ENCODE data around the gene KAT6B.

Gene KAT6B

GRCh38 chr10:75062506-75063299, 236.3 kb downstream of the KAT6B start:
- Histone ChIP-seq H3K9me3 (ENCODE audit: insufficient read depth, low read depth, low read length) (no peaks in the 10 kb centered on the region), H3K4me3 (ENCODE audit: low read length) (no peak overlapping the region), H3K27ac (ENCODE audit: low read depth, low read length) (no peak overlapping the region), H3K4me1 (ENCODE audit: insufficient read depth, low read length) (no peaks in the 10 kb centered on the region; the same call in 1 of the 2 replicates), H3K27me3 (ENCODE audit: insufficient read depth, low read length) (no peaks in the 10 kb centered on the region), H3K9ac (ENCODE audit: low read depth, low read length) (no peak overlapping the region), H3K36me3 (ENCODE audit: insufficient read depth, low read length) (no peaks in the 10 kb centered on the region)
- WGBS: 93% methylated on average over 10 of the region's 10 CpGs

DNA sequence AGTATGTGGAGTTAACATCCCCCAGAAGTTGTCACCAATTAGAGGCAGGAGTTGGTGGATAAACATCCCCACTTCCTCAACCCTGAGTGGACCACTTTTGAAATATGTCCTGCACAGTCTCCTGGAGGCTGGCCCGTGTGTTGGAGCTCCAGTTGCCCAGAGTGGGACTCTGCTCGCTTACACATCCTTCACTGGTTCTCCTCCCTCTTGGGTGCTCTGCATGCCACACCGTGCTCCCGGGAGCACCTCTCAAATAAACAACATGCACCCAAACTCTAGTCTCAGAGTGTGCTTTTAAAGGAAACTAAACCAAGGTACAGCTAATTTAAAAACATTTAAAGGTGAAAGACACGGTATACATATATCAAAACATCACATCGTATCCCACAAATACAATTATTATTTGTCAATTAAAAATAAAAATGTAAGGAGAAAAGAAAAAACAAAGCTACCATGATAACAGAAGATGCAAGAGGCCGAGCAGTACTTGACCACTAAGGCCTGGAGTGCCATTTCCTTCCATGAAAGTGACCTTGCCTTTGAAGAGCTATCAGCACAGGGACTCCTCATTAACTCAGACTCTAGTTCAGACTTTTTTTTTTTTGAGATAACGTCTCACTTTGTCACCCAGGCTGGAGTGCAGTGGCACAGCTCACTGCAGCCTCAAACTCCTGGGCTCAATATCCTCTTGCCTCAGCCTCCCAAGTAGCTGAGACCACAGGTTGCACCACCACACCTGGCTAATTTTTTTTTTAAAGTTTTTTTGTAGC, 237.2 kb downstream of the KAT6B start:
- Histone ChIP-seq H3K4me3 (ENCODE audit: low read length) (no peak overlapping the region), H3K4me1 (ENCODE audit: insufficient read depth, low read length) (no peaks in the 10 kb centered on the region; the same call in 1 of the 2 replicates), H3K36me3 (ENCODE audit: insufficient read depth, low read length) (no peaks in the 10 kb centered on the region), H3K9ac (ENCODE audit: low read depth, low read length) (no peak overlapping the region), H3K27ac (ENCODE audit: low read depth, low read length) (no peak overlapping the region), H3K27me3 (ENCODE audit: insufficient read depth, low read length) (no peaks in the 10 kb centered on the region), H3K9me3 (ENCODE audit: insufficient read depth, low read depth, low read length) (no peaks in the 10 kb centered on the region)
- WGBS: 88% methylated on average over 6 of the region's 8 CpGs

DNA sequence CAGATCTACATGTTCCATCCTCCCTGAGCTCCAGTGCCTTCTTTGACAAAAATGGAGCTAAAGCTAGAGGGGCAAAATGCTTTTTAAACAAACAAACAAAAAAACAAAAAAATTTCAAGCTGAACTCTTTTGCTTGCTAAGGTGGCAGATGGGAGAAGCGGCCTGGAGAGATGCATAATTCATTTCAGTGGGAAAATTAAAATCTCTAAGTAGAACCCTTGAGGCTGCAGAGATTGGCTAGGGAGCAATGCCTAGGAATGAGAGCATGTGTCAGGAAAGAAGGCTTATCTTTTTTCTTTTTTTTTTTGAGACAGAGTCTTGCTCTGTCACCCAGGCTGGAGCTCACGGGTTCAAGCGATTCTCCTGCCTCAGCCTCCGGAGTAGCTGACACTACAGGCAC, 238.7 kb downstream of the KAT6B start:
- no peaks in the 10 kb centered on the region for H3K36me3 ChIP-seq (ENCODE audit: insufficient read depth, low read length)
- H3K27me3 ChIP-seq (ENCODE audit: insufficient read depth, low read length): no peaks in the 10 kb centered on the region
- H3K27ac ChIP-seq (ENCODE audit: low read depth, low read length): no peak overlapping the region
- H3K9me3 ChIP-seq (ENCODE audit: insufficient read depth, low read depth, low read length): no peaks in the 10 kb centered on the region
- H3K4me1 ChIP-seq (ENCODE audit: insufficient read depth, low read length): no peaks in the 10 kb centered on the region
- H3K9ac ChIP-seq (ENCODE audit: low read depth, low read length): no peak overlapping the region
- 96% methylated on average over 4 of the region's 4 CpGs for WGBS
- H3K4me3 ChIP-seq (ENCODE audit: low read length): no peak overlapping the region

GRCh38 chr10:75066271-75066670, 239.9 kb downstream of the KAT6B start:
- Histone ChIP-seq H3K36me3 (ENCODE audit: insufficient read depth, low read length) (no peaks in the 10 kb centered on the region), H3K9me3 (ENCODE audit: insufficient read depth, low read depth, low read length) (no peaks in the 10 kb centered on the region), H3K27me3 (ENCODE audit: insufficient read depth, low read length) (no peaks in the 10 kb centered on the region), H3K9ac (ENCODE audit: low read depth, low read length) (no peak overlapping the region), H3K4me1 (ENCODE audit: insufficient read depth, low read length) (no peaks in the 10 kb centered on the region), H3K4me3 (ENCODE audit: low read length) (no peak overlapping the region), H3K27ac (ENCODE audit: low read depth, low read length) (no peak overlapping the region)
- 95% methylated on average over 3 of the region's 5 CpGs for WGBS

DNA sequence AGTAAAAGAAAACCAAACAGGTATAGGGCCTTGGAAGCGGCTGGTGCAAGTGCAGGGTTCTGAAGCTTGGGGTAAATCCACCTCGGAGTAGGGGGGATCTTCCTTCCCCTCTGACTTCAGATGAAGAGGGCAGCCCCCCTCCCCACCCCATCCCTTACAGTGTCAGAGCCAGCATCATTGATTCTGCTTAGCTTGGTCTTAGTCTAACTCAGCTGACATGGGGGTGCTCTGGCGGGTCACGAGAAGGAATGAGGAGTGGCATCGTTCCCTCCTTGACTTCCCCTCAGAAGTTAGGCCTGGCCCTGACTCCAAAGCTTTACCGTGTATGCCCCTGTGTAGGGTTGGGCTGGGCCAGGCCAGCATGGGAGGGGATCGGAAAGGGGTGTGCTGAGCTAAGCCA, 240.9 kb downstream of the KAT6B start:
- Histone ChIP-seq H3K9me3 (ENCODE audit: insufficient read depth, low read depth, low read length) (no peaks in the 10 kb centered on the region), H3K27ac (ENCODE audit: low read depth, low read length) (no peak overlapping the region), H3K36me3 (ENCODE audit: insufficient read depth, low read length) (no peaks in the 10 kb centered on the region), H3K4me1 (ENCODE audit: insufficient read depth, low read length) (no peaks in the 10 kb centered on the region), H3K4me3 (ENCODE audit: low read length) (no peak overlapping the region), H3K27me3 (ENCODE audit: insufficient read depth, low read length) (no peaks in the 10 kb centered on the region), H3K9ac (ENCODE audit: low read depth, low read length) (no peak overlapping the region)
- 91% methylated on average over 7 of the region's 7 CpGs for WGBS

DNA sequence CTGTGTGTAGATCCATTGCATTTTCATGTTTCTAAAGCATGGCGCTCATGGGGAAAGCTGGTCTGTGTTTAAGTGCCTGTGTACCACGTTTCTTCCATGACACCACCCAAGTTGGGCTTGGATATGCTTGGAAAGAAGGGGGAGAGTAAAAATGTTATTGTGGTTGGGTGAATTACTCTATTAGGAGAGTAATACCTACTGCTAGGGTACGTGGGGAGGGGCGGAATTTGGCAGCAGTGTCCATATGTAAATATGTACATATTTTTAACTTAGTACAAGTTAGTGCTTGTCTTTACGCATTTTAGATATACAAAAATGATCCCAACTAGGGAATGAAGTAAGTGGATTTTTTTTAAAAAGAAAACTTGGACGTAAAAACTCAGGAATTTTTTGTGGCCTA, 242.1 kb downstream of the KAT6B start:
- Histone ChIP-seq H3K4me1 (ENCODE audit: insufficient read depth, low read length) (no peaks in the 10 kb centered on the region), H3K9me3 (ENCODE audit: insufficient read depth, low read depth, low read length) (no peaks in the 10 kb centered on the region), H3K27ac (ENCODE audit: low read depth, low read length) (no peak overlapping the region), H3K4me3 (ENCODE audit: low read length) (no peak overlapping the region), H3K9ac (ENCODE audit: low read depth, low read length) (no peak overlapping the region), H3K27me3 (ENCODE audit: insufficient read depth, low read length) (no peaks in the 10 kb centered on the region; the same call in 1 of the 2 replicates), H3K36me3 (ENCODE audit: insufficient read depth, low read length) (no peaks in the 10 kb centered on the region)
- 96% methylated on average over 5 of the region's 6 CpGs for WGBS

DNA sequence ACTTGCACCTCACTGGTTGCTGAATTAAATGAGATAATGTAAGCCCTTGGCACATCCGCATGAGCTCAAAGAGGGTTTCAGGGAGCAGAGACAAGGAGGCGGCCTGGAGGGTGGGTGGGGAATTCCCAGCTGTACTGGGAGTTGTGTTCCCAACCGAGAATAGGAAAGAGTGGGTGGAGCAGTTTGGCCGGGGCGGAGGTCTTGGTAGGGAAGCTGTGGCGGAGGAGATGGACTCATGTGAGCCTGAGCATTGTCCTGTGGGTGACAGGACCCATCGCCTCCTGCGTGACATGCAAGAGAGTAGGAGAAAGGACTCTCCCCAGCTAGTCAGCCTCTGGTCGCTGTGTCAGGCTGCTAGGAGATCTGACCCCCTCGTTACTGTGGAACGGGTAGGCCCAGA, 244.1 kb downstream of the KAT6B start:
- Histone ChIP-seq H3K9ac (ENCODE audit: low read depth, low read length) (no peak overlapping the region), H3K4me1 (ENCODE audit: insufficient read depth, low read length) (no peaks in the 10 kb centered on the region), H3K9me3 (ENCODE audit: insufficient read depth, low read depth, low read length) (no peaks in the 10 kb centered on the region), H3K27ac (ENCODE audit: low read depth, low read length) (no peak overlapping the region), H3K36me3 (ENCODE audit: insufficient read depth, low read length) (no peaks in the 10 kb centered on the region), H3K27me3 (ENCODE audit: insufficient read depth, low read length) (peaks cover 5% of the 10 kb centered on the region; the same call in 1 of the 2 replicates), H3K4me3 (ENCODE audit: low read length) (no peak overlapping the region)
- WGBS: 86% methylated on average over 11 of the region's 11 CpGs

- Histone ChIP-seq H3K27ac (ENCODE audit: low read depth, low read length) (no peak overlapping the region), H3K27me3 (ENCODE audit: insufficient read depth, low read length) (peaks cover 5% of the 10 kb centered on the region; the same call in 1 of the 2 replicates), H3K4me3 (ENCODE audit: low read length) (no peak overlapping the region), H3K36me3 (ENCODE audit: insufficient read depth, low read length) (no peaks in the 10 kb centered on the region), H3K4me1 (ENCODE audit: insufficient read depth, low read length) (no peaks in the 10 kb centered on the region), H3K9ac (ENCODE audit: low read depth, low read length) (no peak overlapping the region), H3K9me3 (ENCODE audit: insufficient read depth, low read depth, low read length) (no peaks in the 10 kb centered on the region)
- 94% methylated on average over 7 of the region's 7 CpGs for WGBS
These were observed 244.6 kb downstream of the KAT6B start for GRCh38 chr10:75070961-75071428.

- Histone ChIP-seq H3K9me3 (ENCODE audit: insufficient read depth, low read depth, low read length) (no peaks in the 10 kb centered on the region), H3K27ac (ENCODE audit: low read depth, low read length) (no peak overlapping the region), H3K4me1 (ENCODE audit: insufficient read depth, low read length) (peaks cover 3% of the 10 kb centered on the region; the same call in 1 of the 2 replicates), H3K27me3 (ENCODE audit: insufficient read depth, low read length) (peaks cover 5% of the 10 kb centered on the region; the same call in 1 of the 2 replicates), H3K4me3 (ENCODE audit: low read length) (no peak overlapping the region), H3K9ac (ENCODE audit: low read depth, low read length) (no peak overlapping the region), H3K36me3 (ENCODE audit: insufficient read depth, low read length) (no peaks in the 10 kb centered on the region)
- WGBS: 92% methylated on average over 14 of the region's 14 CpGs
These were observed 245.4 kb downstream of the KAT6B start for GRCh38 chr10:75071756-75072155.

DNA sequence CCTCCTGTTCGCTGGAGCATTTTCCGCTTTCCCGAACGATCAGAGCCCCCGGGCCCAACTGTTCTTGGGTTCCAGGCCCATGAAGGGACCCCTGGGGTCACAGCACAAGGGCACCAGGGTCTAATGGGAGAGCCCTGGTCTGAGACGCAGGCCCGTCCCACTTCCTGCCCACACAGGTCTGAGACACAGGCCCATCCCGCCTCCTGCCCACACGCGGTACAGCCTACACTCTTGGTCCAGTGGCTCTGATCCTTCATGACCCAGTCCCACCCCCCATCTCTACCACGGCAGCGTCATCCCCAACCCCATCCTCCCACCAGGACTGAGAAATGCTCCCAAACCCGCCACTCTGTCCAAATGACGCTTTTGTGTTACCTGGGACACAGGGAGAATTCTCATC, 246.3 kb downstream of the KAT6B start:
- H3K9ac ChIP-seq (ENCODE audit: low read depth, low read length): no peak overlapping the region
- WGBS: 83% methylated on average over 14 of the region's 14 CpGs

DNA sequence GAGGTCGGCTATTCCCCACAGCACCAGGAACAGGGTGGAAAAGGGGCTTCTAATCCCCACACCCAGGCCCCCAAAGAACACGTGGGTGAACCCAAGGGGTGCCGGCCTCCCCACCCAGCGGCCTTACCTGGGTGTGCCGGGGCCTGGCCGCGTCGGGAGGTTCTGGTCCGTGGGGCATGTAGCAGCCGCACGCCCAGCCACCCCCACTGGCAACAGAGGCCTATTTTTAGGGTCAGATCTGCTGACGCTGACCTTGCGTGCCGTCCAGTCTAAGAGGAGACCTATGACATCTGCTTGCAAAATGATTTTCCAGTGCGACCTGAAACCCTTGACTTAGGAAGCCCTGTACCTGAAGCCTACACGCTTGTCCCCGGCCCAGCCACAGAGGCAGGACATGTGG, 247.0 kb downstream of the KAT6B start:
- WGBS: 94% methylated on average over 17 of the region's 17 CpGs
- no peak overlapping the region for H3K9ac ChIP-seq (ENCODE audit: low read depth, low read length)
- H3K36me3 ChIP-seq (ENCODE audit: insufficient read depth, low read length): no peaks in the 10 kb centered on the region
- H3K27ac ChIP-seq (ENCODE audit: low read depth, low read length): no peak overlapping the region
- peaks cover 5% of the 10 kb centered on the region; the same call in 1 of the 2 replicates for H3K4me1 ChIP-seq (ENCODE audit: insufficient read depth, low read length)
- no peaks in the 10 kb centered on the region for H3K9me3 ChIP-seq (ENCODE audit: insufficient read depth, low read depth, low read length)
- H3K27me3 ChIP-seq (ENCODE audit: insufficient read depth, low read length): peaks cover 9% of the 10 kb centered on the region; the same call in 1 of the 2 replicates
- no peak overlapping the region for H3K4me3 ChIP-seq (ENCODE audit: low read length)

More for the DNA sequence above, 246.3 kb downstream of the KAT6B start:
- Histone ChIP-seq H3K27me3 (ENCODE audit: insufficient read depth, low read length) (peaks cover 9% of the 10 kb centered on the region; the same call in 1 of the 2 replicates), H3K9me3 (ENCODE audit: insufficient read depth, low read depth, low read length) (no peaks in the 10 kb centered on the region), H3K27ac (ENCODE audit: low read depth, low read length) (no peak overlapping the region), H3K4me3 (ENCODE audit: low read length) (no peak overlapping the region), H3K4me1 (ENCODE audit: insufficient read depth, low read length) (peaks cover 5% of the 10 kb centered on the region; the same call in 1 of the 2 replicates), H3K36me3 (ENCODE audit: insufficient read depth, low read length) (no peaks in the 10 kb centered on the region)
